Activated CD4-positive, alpha-beta T cell treated with anti-CD3 and anti-CD28 coated beads for 24 hours (primary cell): ENCODE results near the gene IGF1R.

Source experiments
- DNase-seq, 2 donors: peaks; one replicate each; pipeline ENCODE4 v3.0.0-alpha.2; 2020; ENCODE audit warnings: low read depth in 2 of 2

Gene IGF1R

GRCh38 chr15:98827217-98827616, 178.9 kb downstream of the IGF1R start:
- DNase-seq = no peak

- no peak for DNase-seq
These were observed 181.8 kb downstream of the IGF1R start for GRCh38 chr15:98830034-98830634.

GRCh38 chr15:98834976-98835375, 186.6 kb downstream of the IGF1R start:
- DNase-seq = no peak

GRCh38 chr15:98835876-98836275, 187.5 kb downstream of the IGF1R start:
- no peak for DNase-seq

GRCh38 chr15:98838387-98839259, 190.3 kb downstream of the IGF1R start:
- no peak for DNase-seq

- DNase-seq = no peak
These were observed 191.7 kb downstream of the IGF1R start for GRCh38 chr15:98840053-98840452.

- no peak for DNase-seq
These were observed 193.2 kb downstream of the IGF1R start for GRCh38 chr15:98841419-98841970.

GRCh38 chr15:98842192-98842972, 194.0 kb downstream of the IGF1R start:
- DNase-seq = no peak

- DNase-seq = no peak
These were observed 194.6 kb downstream of the IGF1R start for GRCh38 chr15:98842973-98843285.

- no peak for DNase-seq
These were observed 195.5 kb downstream of the IGF1R start for GRCh38 chr15:98843844-98844243.

GRCh38 chr15:98844261-98844660, 195.9 kb downstream of the IGF1R start:
- no peak for DNase-seq

- no peak for DNase-seq
These were observed 197.0 kb downstream of the IGF1R start for GRCh38 chr15:98845138-98845884.

GRCh38 chr15:98850961-98851572, 202.7 kb downstream of the IGF1R start:
- no peak for DNase-seq

- peak; percentile 51 to 58 for DNase-seq
These were observed 204.8 kb downstream of the IGF1R start for GRCh38 chr15:98853161-98853560.

- no peak for DNase-seq
These were observed 205.5 kb downstream of the IGF1R start for GRCh38 chr15:98853617-98854420.

GRCh38 chr15:98854496-98854895, 206.2 kb downstream of the IGF1R start:
- no peak for DNase-seq

GRCh38 chr15:98855067-98855814, 206.9 kb downstream of the IGF1R start:
- DNase-seq = no peak

- DNase-seq = no peak
These were observed 207.6 kb downstream of the IGF1R start for GRCh38 chr15:98855815-98856531.

- no peak for DNase-seq
These were observed 208.2 kb downstream of the IGF1R start for GRCh38 chr15:98856532-98856907.
